Measurements from ENCODE around the gene UQCC3.

DNA sequence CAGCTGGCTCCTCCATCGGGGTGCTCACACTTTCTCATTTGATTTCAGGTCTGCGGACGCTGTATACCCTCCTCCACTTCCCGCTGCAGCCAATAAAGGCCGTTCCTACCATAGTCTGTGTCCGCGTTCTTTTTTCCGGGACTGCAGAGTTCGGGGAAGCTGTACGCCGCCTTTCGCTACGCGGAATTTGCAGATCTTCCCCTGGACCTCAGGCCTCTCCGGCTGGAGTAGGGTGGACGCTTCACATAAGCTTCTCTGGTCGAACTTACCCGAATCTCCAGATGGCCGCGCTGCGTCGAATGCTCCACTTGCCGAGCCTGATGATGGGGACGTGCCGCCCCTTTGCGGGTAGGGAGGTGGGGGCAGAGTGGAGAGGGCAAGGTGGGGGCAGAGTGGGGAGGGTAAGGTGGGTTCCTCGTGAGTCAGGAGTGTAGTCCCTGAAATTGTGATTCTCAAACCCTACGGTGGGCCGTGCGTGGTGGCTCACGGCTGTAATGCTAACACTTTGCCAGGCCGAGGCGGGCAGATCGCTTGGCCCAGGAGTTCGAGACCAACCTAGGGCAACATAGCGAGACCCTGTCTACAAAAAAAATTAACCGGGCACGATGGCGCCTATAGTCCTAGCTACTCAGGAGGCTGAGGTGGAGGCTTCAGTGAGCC, 5.7 kb upstream of the UQCC3 start:
- no peak; the same call in 1 of the 2 replicates for TF ChIP-seq POLR2AphosphoS5 (IDR thresholded peaks at IDR 0.05; ENCODE audit: low read length)
- TF ChIP-seq CTCF (IDR thresholded peaks at IDR 0.05 in 2 of 3, conservative IDR thresholded peaks at IDR 0.05 in 1 of 3; ENCODE audit: control insufficient read depth in 2 of 3, extremely low read depth in 1 of 3, insufficient read depth in 1 of 3, low read depth in 3 of 3, low read length in 3 of 3) = no peak
- peak; percentile 57; the same call in 1 of the 2 replicates for TF ChIP-seq MXI1 (IDR thresholded peaks at IDR 0.05; ENCODE audit: low read depth, low read length)
- no peak for TF ChIP-seq RFX5 (IDR thresholded peaks at IDR 0.05; ENCODE audit: low read depth, low read length)
- no peak for TF ChIP-seq SP1 (IDR thresholded peaks at IDR 0.05; ENCODE audit: low read depth, low read length)
